Measurements from ENCODE around the gene NAALADL2.

GRCh38 chr3:175478301-175478700 lies 619.2 kb downstream of the NAALADL2 start:
- TF ChIP-seq RFX5 (IDR thresholded peaks at IDR 0.05; ENCODE audit: low read depth, low read length), result no peak
- TF ChIP-seq PHF8 (IDR thresholded peaks at IDR 0.05; ENCODE audit: borderline replicate concordance, low read length), result no peak
- TF ChIP-seq, protein P1, sequence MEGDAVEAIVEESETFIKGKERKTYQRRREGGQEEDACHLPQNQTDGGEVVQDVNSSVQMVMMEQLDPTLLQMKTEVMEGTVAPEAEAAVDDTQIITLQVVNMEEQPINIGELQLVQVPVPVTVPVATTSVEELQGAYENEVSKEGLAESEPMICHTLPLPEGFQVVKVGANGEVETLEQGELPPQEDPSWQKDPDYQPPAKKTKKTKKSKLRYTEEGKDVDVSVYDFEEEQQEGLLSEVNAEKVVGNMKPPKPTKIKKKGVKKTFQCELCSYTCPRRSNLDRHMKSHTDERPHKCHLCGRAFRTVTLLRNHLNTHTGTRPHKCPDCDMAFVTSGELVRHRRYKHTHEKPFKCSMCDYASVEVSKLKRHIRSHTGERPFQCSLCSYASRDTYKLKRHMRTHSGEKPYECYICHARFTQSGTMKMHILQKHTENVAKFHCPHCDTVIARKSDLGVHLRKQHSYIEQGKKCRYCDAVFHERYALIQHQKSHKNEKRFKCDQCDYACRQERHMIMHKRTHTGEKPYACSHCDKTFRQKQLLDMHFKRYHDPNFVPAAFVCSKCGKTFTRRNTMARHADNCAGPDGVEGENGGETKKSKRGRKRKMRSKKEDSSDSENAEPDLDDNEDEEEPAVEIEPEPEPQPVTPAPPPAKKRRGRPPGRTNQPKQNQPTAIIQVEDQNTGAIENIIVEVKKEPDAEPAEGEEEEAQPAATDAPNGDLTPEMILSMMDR (IDR thresholded peaks at IDR 0.05 in 2 of 3, conservative IDR thresholded peaks at IDR 0.05 in 1 of 3; ENCODE audit: insufficient read depth in 2 of 3, low read depth in 1 of 3, low read length in 3 of 3), result no peak
- TF ChIP-seq SRSF1 (IDR thresholded peaks at IDR 0.05; ENCODE audit: low read depth, low read length), result no peak
- TF ChIP-seq, protein P2, sequence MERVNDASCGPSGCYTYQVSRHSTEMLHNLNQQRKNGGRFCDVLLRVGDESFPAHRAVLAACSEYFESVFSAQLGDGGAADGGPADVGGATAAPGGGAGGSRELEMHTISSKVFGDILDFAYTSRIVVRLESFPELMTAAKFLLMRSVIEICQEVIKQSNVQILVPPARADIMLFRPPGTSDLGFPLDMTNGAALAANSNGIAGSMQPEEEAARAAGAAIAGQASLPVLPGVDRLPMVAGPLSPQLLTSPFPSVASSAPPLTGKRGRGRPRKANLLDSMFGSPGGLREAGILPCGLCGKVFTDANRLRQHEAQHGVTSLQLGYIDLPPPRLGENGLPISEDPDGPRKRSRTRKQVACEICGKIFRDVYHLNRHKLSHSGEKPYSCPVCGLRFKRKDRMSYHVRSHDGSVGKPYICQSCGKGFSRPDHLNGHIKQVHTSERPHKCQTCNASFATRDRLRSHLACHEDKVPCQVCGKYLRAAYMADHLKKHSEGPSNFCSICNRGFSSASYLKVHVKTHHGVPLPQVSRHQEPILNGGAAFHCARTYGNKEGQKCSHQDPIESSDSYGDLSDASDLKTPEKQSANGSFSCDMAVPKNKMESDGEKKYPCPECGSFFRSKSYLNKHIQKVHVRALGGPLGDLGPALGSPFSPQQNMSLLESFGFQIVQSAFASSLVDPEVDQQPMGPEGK (CRISPR knock-in tag; IDR thresholded peaks at IDR 0.05; ENCODE audit: borderline replicate concordance), result no peak
- no peak for TF ChIP-seq MEF2A (IDR thresholded peaks at IDR 0.05; ENCODE audit: control insufficient read depth, low read depth, low read length)
- TF ChIP-seq U2AF2 (optimal IDR thresholded peaks at IDR 0.05; ENCODE audit: low read depth, low read length), result no peak
- no peak for TF ChIP-seq POLR3A (IDR thresholded peaks at IDR 0.05; ENCODE audit: borderline replicate concordance, extremely low read depth, insufficient read depth, insufficient read length)
- TF ChIP-seq ELF1 (tag; IDR thresholded peaks at IDR 0.05), result no peak
